Measurements from ENCODE around the gene ZNF618. TPM values are rescaled to one million over a fixed set of nuclear protein-coding genes. Genes with fewer than 3 reads are reported as not detected.

Gene ZNF618
- total RNA-seq, 4 donors from 2014 or later, result 0.68 to 2.1 (median 1.3) TPM

DNA sequence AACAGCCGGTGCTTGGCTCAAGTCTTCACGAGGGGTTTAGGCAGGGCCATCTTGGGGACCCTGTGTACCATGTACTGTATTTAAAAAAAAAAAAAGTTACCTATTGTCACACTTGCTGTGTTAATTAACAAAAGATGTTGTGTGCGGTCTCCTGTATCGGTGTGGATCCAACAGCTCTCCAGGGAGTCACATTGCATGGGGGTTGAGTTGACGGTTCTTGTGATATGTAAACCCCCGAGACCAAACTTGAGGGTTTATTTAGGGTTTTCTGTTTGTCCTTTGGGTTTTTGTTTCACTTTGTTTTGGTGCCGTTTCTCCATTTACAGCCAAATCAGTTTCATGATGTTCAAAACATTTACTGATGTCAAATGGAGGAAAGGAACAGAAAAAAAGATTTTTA lies 179.8 kb downstream of the ZNF618 start:
- TF ChIP-seq, protein P1, sequence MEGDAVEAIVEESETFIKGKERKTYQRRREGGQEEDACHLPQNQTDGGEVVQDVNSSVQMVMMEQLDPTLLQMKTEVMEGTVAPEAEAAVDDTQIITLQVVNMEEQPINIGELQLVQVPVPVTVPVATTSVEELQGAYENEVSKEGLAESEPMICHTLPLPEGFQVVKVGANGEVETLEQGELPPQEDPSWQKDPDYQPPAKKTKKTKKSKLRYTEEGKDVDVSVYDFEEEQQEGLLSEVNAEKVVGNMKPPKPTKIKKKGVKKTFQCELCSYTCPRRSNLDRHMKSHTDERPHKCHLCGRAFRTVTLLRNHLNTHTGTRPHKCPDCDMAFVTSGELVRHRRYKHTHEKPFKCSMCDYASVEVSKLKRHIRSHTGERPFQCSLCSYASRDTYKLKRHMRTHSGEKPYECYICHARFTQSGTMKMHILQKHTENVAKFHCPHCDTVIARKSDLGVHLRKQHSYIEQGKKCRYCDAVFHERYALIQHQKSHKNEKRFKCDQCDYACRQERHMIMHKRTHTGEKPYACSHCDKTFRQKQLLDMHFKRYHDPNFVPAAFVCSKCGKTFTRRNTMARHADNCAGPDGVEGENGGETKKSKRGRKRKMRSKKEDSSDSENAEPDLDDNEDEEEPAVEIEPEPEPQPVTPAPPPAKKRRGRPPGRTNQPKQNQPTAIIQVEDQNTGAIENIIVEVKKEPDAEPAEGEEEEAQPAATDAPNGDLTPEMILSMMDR (IDR thresholded peaks at IDR 0.05), result no peak
- no peak for TF ChIP-seq POLR2A (IDR thresholded peaks at IDR 0.05)
- intact Hi-C loops (cut with DNase I), result no loop called here
- Histone ChIP-seq H3K27ac (no peak overlapping the region), H3K4me1 (no peaks in the 10 kb centered on the region), H3K4me3 (no peak overlapping the region), H3K27me3 (no peaks in the 10 kb centered on the region), H3K9me3 (no peaks in the 10 kb centered on the region), H3K36me3 (peaks cover 0 to 27% (median 0%) of the 10 kb centered on the region in 3 donors)
- WGBS, 2 donors, result 78 to 90% methylated on average over 7 of the region's 7 CpGs
- DNase-seq, result no peak

GRCh38 chr9:114056527-114056926 lies 180.4 kb downstream of the ZNF618 start:
- Histone ChIP-seq H3K27me3 (no peaks in the 10 kb centered on the region), H3K9me3 (no peaks in the 10 kb centered on the region), H3K4me3 (no peak overlapping the region), H3K4me1 (no peaks in the 10 kb centered on the region), H3K36me3 (peaks cover 0 to 20% (median 0%) of the 10 kb centered on the region in 3 donors), H3K27ac (no peak overlapping the region)
- no peak for TF ChIP-seq POLR2A (IDR thresholded peaks at IDR 0.05)
- TF ChIP-seq, protein P1 (IDR thresholded peaks at IDR 0.05), result no peak
- WGBS, 2 donors, result 81 to 90% methylated on average over 4 to 5 of the region's 5 CpGs
- DNase-seq, result no peak
- intact Hi-C loops (cut with DNase I), result no loop called here

DNA sequence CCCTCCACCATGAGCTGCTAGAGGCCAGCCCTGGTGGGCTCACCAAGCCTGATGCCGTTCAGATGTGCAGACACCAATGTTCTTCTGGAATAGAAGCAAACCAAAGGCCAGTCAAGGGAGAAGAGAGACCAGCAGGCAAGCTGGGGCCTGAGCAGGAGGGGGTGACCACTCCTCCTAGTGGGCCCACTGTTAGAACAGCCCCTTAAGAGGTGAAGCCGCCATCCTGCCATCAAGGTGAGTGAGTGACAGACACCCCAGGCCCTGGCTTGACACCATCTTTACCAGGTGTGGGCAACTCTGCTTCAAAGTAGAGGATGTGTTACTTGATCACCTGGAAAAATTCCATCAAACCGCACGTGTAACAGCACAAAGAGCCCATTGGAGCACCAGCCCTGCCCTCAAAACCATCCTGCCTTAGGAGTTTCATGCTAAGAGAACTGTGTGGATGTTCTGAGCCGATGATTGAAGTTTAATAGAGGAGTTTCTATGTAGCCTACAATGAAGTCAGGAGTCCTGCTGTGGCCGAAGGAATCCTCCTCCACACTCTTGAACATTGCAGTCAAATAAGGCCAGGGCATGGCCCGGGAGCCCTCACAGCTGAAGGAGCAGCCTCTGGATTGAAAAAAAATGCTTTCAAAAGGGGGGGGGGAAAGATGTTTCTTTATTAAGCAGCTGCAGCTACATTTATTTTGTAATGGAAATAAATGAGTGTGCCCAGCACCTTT lies 181.2 kb downstream of the ZNF618 start:
- peaks cover 0 to 12% (median 0%) of the 10 kb centered on the region in 3 donors for H3K36me3 ChIP-seq
- TF ChIP-seq, protein P1 (IDR thresholded peaks at IDR 0.05), result no peak
- TF ChIP-seq POLR2A (IDR thresholded peaks at IDR 0.05), result no peak
- no peak overlapping the region for H3K27ac ChIP-seq
- 75 to 77% methylated on average over 6 to 7 of the region's 7 CpGs for WGBS, 2 donors
- DNase-seq, result no peak
- H3K4me1 ChIP-seq, result no peaks in the 10 kb centered on the region
- H3K4me3 ChIP-seq, result no peak overlapping the region
- intact Hi-C loops (cut with DNase I), result no loop called here
- H3K27me3 ChIP-seq, result peaks cover 0 to 3% (median 0%) of the 10 kb centered on the region in 4 donors
- no peaks in the 10 kb centered on the region for H3K9me3 ChIP-seq

DNA sequence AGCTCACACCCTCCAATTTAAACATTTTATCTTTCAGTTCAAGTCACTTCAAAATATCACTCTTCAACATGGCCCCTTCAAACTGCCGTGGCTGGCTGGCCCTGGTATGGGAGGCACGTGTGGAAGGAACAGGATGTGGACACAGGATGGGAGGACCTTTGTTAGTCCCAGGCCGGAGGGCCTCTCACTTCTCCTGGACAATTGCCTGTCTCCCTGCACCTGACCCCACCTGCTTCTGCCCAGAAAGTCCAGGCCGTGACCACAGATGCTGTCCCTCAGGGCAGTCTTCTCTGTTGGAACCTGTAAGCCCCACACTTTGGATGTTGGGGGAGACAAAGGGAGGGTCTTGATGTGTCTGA lies 182.6 kb downstream of the ZNF618 start:
- Histone ChIP-seq H3K4me3 (no peak overlapping the region), H3K36me3 (peaks cover 0 to 2% (median 0%) of the 10 kb centered on the region in 3 donors), H3K9me3 (no peaks in the 10 kb centered on the region), H3K27ac (no peak overlapping the region), H3K4me1 (no peaks in the 10 kb centered on the region), H3K27me3 (peaks cover 0 to 10% (median 0%) of the 10 kb centered on the region in 4 donors)
- WGBS, 2 donors, result 73 to 87% methylated on average over 2 to 4 of the region's 4 CpGs
- DNase-seq, result no peak
- intact Hi-C loops (cut with DNase I), result no loop called here
- TF ChIP-seq, protein P1 (IDR thresholded peaks at IDR 0.05), result no peak
- no peak for TF ChIP-seq POLR2A (IDR thresholded peaks at IDR 0.05)

DNA sequence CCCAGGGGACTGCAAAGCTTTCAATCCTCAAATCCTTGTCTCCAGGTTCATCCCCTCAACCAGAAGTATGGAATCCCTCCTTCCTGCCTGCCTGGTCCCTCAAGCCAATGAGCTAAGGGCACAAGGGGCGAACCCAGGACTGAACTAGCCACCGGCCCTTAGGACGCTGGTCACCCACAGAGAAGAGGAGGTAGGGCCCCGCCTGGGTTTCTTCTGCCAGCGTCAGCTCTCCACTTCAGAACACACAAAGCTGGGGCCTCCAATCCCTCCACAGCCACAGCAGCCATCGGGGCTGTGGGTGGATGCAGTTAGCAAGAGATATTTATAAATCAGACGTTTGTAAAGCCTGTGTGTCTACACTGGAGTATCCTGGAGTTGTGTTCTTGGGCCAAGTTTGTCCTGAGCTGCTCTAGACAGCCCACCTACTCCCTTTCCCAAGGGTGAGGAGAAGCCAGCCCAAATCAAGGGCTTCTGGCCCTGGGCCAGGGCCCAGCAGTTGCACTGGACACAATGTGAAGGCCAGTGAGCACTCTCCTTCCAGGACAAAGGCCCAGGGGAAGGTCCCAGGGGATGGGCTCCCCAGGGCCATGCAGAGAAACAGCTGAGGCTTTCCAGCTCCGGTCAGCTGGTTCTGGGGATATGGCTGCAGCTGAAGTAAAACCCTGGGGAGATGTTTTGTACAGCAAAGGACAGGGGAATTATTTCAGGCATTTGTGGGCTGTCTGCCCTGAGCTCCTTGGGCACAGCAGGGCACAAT lies 183.1 kb downstream of the ZNF618 start:
- no peaks in the 10 kb centered on the region for H3K9me3 ChIP-seq
- TF ChIP-seq POLR2A (IDR thresholded peaks at IDR 0.05), result no peak
- TF ChIP-seq, protein P1 (IDR thresholded peaks at IDR 0.05), result no peak
- no peak for DNase-seq
- H3K36me3 ChIP-seq, result no peaks in the 10 kb centered on the region
- no peak overlapping the region for H3K4me3 ChIP-seq
- no peak overlapping the region for H3K27ac ChIP-seq
- peaks cover 0 to 10% (median 0%) of the 10 kb centered on the region in 4 donors for H3K27me3 ChIP-seq
- no peaks in the 10 kb centered on the region for H3K4me1 ChIP-seq
- intact Hi-C loops (cut with DNase I), result no loop called here
- WGBS, 2 donors, result 59 to 69% methylated on average over 6 of the region's 8 CpGs

Measured in esophagus squamous epithelium (tissue), 5 donors.